ENCODE data around the gene ACAP3. TPM values are rescaled to one million over a fixed set of nuclear protein-coding genes. Genes with fewer than 3 reads are reported as not detected.

Gene ACAP3
- total and polyA plus RNA-seq, 7 donors = 7.2 to 57.1 (median 23.5) TPM

GRCh38 chr1:1354271-1355247 lies 46.8 kb upstream of the ACAP3 start:
- TF ChIP-seq POLR2AphosphoS5 (IDR thresholded peaks at IDR 0.05) = no peak
- no peak for TF ChIP-seq POLR2A (IDR thresholded peaks at IDR 0.05)
- TF ChIP-seq EP300 (IDR thresholded peaks at IDR 0.05) = no peak
- no peak for TF ChIP-seq CTCF (IDR thresholded peaks at IDR 0.05)
- no peak for DNase-seq
- H3K36me3 ChIP-seq = peaks cover 7 to 22% (median 11%) of the 10 kb centered on the region in 4 donors
- H3K27ac ChIP-seq = peak overlapping the region; percentile 61 to 95 (median 94)
- no peaks in the 10 kb centered on the region for H3K27me3 ChIP-seq
- intact Hi-C loops (cut with DNase I) = no loop called here
- H3K9me3 ChIP-seq = no peaks in the 10 kb centered on the region
- 35 to 52% methylated on average over 116 of the region's 116 CpGs for WGBS, 2 donors
- H3K4me3 ChIP-seq = peak overlapping the region in 3 of 4 donors; percentile 27 to 69 (median 65)
- H3K4me1 ChIP-seq = peaks cover 0 to 72% (median 62%) of the 10 kb centered on the region in 4 donors

GRCh38 chr1:1353389-1354151 lies 45.8 kb upstream of the ACAP3 start:
- Histone ChIP-seq H3K9me3 (no peaks in the 10 kb centered on the region), H3K27ac (peak overlapping the region; percentile 17 to 76 (median 60)), H3K4me1 (peaks cover 0 to 63% (median 52%) of the 10 kb centered on the region in 4 donors), H3K36me3 (peaks cover 7 to 22% (median 11%) of the 10 kb centered on the region in 4 donors), H3K27me3 (no peaks in the 10 kb centered on the region), H3K4me3 (no peak overlapping the region)
- 9 to 28% methylated on average over 28 of the region's 28 CpGs for WGBS, 2 donors
- intact Hi-C loops (cut with DNase I) = no loop called here
- DNase-seq = no peak
- no peak for TF ChIP-seq EP300 (IDR thresholded peaks at IDR 0.05)

GRCh38 chr1:1352786-1353388 lies 45.2 kb upstream of the ACAP3 start:
- 16 to 30% methylated on average over 5 of the region's 5 CpGs for WGBS, 2 donors
- H3K27me3 ChIP-seq = no peaks in the 10 kb centered on the region
- H3K4me3 ChIP-seq = no peak overlapping the region
- H3K36me3 ChIP-seq = peaks cover 7 to 22% (median 11%) of the 10 kb centered on the region in 4 donors
- no peaks in the 10 kb centered on the region for H3K9me3 ChIP-seq
- intact Hi-C loops (cut with DNase I) = no loop called here
- DNase-seq = no peak
- no peak for TF ChIP-seq POLR2AphosphoS5 (IDR thresholded peaks at IDR 0.05)
- no peak for TF ChIP-seq POLR2A (IDR thresholded peaks at IDR 0.05)
- no peak for TF ChIP-seq CTCF (IDR thresholded peaks at IDR 0.05)
- TF ChIP-seq EP300 (IDR thresholded peaks at IDR 0.05) = no peak
- peak overlapping the region; percentile 55 to 76 (median 61) for H3K27ac ChIP-seq
- peaks cover 0 to 64% (median 55%) of the 10 kb centered on the region in 4 donors for H3K4me1 ChIP-seq

GRCh38 chr1:1351511-1352427 lies 44.0 kb upstream of the ACAP3 start:
- TF ChIP-seq POLR2AphosphoS5 (IDR thresholded peaks at IDR 0.05) = peak in 1 of 4 donors; percentile 9
- TF ChIP-seq POLR2A (IDR thresholded peaks at IDR 0.05) = no peak
- WGBS, 2 donors = 72 to 76% methylated on average over 29 of the region's 29 CpGs
- Histone ChIP-seq H3K4me1 (peaks cover 0 to 72% (median 61%) of the 10 kb centered on the region in 4 donors), H3K27ac (peak overlapping the region; percentile 55 to 76 (median 61)), H3K36me3 (peaks cover 7 to 22% (median 11%) of the 10 kb centered on the region in 4 donors), H3K9me3 (no peaks in the 10 kb centered on the region), H3K4me3 (peak overlapping the region in 1 of 4 donors; percentile 11), H3K27me3 (no peaks in the 10 kb centered on the region)
- DNase-seq = peak; percentile 90
- intact Hi-C loops (cut with DNase I) = no loop called here

Data from sigmoid colon (tissue), 7 donors.